ENCODE results near the gene NFKBIL1. TPM values are rescaled to one million over a fixed set of nuclear protein-coding genes. Genes with fewer than 3 reads are reported as not detected.

Gene NFKBIL1
- total and polyA plus RNA-seq, 10 of the 15 experiments (the other 5 are each of a cell fraction or from before 2014, with no cell fraction given) = 0.19 to 15.1 (median 7.0) TPM

- TF ChIP-seq ZNF687 (IDR thresholded peaks at IDR 0.05) (no peak), MYB (IDR thresholded peaks at IDR 0.05; ENCODE audit: borderline replicate concordance, low read depth, low read length) (no peak), ZBTB40 (IDR thresholded peaks at IDR 0.05; ENCODE audit: borderline replicate concordance) (peak; percentile 98), EED (IDR thresholded peaks at IDR 0.05; ENCODE audit: low read depth) (no peak)
- TF ChIP-seq, protein P1, sequence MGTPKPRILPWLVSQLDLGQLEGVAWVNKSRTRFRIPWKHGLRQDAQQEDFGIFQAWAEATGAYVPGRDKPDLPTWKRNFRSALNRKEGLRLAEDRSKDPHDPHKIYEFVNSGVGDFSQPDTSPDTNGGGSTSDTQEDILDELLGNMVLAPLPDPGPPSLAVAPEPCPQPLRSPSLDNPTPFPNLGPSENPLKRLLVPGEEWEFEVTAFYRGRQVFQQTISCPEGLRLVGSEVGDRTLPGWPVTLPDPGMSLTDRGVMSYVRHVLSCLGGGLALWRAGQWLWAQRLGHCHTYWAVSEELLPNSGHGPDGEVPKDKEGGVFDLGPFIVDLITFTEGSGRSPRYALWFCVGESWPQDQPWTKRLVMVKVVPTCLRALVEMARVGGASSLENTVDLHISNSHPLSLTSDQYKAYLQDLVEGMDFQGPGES (IDR thresholded peaks at IDR 0.05) = no peak
- TF ChIP-seq, protein P2, sequence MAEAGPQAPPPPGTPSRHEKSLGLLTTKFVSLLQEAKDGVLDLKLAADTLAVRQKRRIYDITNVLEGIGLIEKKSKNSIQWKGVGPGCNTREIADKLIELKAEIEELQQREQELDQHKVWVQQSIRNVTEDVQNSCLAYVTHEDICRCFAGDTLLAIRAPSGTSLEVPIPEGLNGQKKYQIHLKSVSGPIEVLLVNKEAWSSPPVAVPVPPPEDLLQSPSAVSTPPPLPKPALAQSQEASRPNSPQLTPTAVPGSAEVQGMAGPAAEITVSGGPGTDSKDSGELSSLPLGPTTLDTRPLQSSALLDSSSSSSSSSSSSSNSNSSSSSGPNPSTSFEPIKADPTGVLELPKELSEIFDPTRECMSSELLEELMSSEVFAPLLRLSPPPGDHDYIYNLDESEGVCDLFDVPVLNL (IDR thresholded peaks at IDR 0.05; ENCODE audit: low read depth, low read length) = peak; percentile 53; the same call in 1 of the 2 replicates
Measured at GRCh38 chr6:31546958-31547726, at the start of gene NFKBIL1 (continued).
